Measurements from ENCODE around the gene ZC3H12C. TPM values are rescaled to one million over a fixed set of nuclear protein-coding genes. Genes with fewer than 3 reads are reported as not detected.

The ZC3H12C gene
- total RNA-seq, 1 donor from 2014 or later: 18.0 TPM

- DNase-seq (ENCODE audit: missing footprints): no peak
- ATAC-seq: peak; percentile 5
- intact Hi-C loops (cut with DNase I): no loop called here
Observed at GRCh38 chr11:110075105-110075846, 17.9 kb upstream of the ZC3H12C start.

DNA sequence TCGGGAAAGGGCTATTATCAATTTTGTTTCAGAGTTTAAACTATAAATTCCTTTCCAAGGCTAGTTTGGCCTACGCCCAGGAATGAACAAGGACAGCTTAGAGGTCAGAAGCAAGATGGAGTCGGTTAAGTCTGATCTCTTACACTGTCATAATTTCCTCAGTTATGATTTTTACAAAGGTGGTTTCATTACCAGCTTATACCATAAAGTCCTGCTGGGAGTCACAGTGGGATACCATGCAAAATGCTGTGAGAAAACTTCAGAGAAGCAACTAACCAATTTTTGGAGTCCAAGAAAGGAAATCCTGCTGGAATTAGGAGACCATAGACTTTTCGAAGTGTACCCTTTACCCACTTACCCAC lies 17.4 kb upstream of the ZC3H12C start:
- ATAC-seq: no peak
- intact Hi-C loops (cut with DNase I): no loop called here
- no peak for DNase-seq (ENCODE audit: missing footprints)

- intact Hi-C loops (cut with DNase I): no loop called here
- ATAC-seq (no peak), DNase-seq (ENCODE audit: missing footprints) (no peak)
Observed at GRCh38 chr11:110076371-110076965, 16.7 kb upstream of the ZC3H12C start.

GRCh38 chr11:110077346-110077745 lies 15.8 kb upstream of the ZC3H12C start:
- intact Hi-C loops (cut with DNase I): no loop called here
- DNase-seq (ENCODE audit: missing footprints) (no peak), ATAC-seq (no peak)

GRCh38 chr11:110077831-110078325 lies 15.3 kb upstream of the ZC3H12C start:
- intact Hi-C loops (cut with DNase I): no loop called here
- no peak for ATAC-seq
- no peak for DNase-seq (ENCODE audit: missing footprints)

GRCh38 chr11:110078923-110079544 lies 14.2 kb upstream of the ZC3H12C start:
- no peak for ATAC-seq
- intact Hi-C loops (cut with DNase I): no loop called here

DNA sequence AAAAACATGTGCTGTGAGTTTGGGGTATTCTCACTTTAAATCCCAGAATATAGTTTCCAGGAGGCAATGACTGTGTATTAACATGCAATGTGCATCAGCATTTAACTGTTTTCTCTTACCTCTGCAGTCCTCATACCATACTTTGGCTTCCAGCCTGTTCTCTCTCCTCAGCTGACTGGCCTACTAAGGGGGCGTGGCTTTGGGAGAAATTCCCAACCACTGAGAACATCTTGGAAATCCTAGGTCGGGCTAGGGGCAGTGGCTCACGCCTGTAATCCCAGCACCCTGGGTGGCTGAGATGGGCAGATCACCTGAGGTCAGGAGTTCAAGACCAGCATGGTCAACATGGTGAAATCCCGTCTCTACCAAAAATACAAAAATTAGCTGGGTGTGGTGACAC lies 13.5 kb upstream of the ZC3H12C start:
- no peak for DNase-seq (ENCODE audit: missing footprints)
- intact Hi-C loops (cut with DNase I): no loop called here
- ATAC-seq: no peak

More at GRCh38 chr11:110078923-110079544, 14.2 kb upstream of the ZC3H12C start:
- no peak for DNase-seq (ENCODE audit: missing footprints)

DNA sequence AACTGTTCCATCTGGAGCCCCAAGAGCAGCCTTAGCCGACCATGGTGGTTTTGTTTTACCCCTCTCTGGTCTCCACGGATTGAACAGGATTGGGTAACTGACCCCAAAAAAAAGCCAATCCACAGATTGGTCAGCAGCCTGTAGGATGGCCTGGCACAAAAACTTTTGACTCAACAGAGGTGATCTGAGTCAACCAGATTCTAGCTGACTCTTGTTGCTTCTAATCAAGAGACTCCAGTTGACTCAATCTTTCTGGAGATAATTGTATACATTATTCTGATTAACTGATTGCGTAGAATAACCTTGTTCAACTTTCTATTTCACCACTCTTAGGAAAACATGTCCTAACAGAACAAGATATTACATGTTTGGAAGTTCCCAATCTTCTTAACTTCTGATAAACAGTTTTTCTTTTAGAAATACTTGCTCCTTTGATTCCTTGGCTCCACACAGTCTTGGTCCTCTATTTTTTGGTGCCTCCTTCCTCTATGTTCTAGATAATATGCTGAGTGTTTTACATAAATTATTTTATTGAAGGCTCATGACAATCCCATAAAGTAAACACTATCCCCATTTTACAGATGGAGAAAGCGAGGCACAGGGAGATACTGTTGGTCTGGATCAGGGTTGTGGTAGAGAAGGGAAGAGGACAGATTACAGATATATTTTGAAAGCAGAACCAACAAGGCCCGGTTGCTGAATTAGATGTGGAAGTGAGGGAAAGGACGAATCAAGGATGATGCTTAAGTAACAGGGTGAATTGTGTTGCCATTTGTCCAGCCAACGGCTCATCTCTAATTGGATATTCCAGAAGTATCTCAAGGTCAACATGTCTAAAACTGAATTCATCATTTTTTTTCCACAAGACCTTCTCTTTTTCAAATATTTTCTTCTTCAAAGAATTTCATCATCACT lies 11.5 kb upstream of the ZC3H12C start:
- ATAC-seq: no peak
- intact Hi-C loops (cut with DNase I): no loop called here
- DNase-seq (ENCODE audit: missing footprints): no peak

- no peak for ATAC-seq
- DNase-seq (ENCODE audit: missing footprints): no peak
- intact Hi-C loops (cut with DNase I): no loop called here
Observed at GRCh38 chr11:110082899-110083298, 10.3 kb upstream of the ZC3H12C start.

GRCh38 chr11:110085255-110085838 lies 7.8 kb upstream of the ZC3H12C start:
- no peak for ATAC-seq
- intact Hi-C loops (cut with DNase I): no loop called here
- no peak for DNase-seq (ENCODE audit: missing footprints)

- ATAC-seq: no peak
- no peak for DNase-seq (ENCODE audit: missing footprints)
- intact Hi-C loops (cut with DNase I): no loop called here
Observed at GRCh38 chr11:110086892-110087309, 6.3 kb upstream of the ZC3H12C start.

DNA sequence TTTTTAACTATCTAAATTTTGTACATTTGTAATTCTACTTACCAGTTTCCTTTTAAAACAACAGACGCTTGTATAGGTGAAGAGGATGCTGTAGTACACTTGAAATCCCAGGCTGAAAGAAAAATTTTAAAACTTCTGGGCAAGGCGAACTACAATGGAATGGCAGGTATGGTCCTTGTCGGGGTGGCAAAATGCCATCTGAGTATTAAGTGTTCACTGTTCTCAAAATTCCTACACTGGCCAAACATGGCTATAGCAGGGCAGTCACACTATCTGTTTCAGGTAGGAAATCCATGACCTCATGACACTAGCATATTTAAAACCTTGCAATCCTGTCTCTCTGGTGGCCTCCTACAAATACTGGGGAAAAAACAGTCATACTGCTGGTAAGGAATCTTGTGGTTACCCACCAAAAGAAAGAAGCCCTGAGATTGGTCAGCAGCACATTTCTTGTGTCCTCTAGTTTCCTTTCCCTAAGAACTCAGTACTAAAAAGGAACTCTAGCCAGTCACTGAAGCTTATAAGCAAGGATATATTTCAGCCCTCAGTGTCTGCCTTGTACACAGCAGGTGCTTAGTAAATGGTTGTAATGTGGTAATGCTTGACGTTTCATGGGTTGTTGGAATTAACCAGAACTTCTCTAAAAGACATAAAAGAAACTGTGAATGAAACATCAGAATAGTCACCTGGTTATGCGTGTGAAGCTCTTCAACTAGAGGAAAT lies 5.2 kb upstream of the ZC3H12C start:
- ATAC-seq (no peak), DNase-seq (ENCODE audit: missing footprints) (no peak)
- intact Hi-C loops (cut with DNase I): no loop called here

GRCh38 chr11:110088535-110089344 lies 4.5 kb upstream of the ZC3H12C start:
- intact Hi-C loops (cut with DNase I): no loop called here
- no peak for ATAC-seq

GRCh38 chr11:110089617-110090282 lies 3.4 kb upstream of the ZC3H12C start:
- ATAC-seq (no peak), DNase-seq (ENCODE audit: missing footprints) (no peak)
- intact Hi-C loops (cut with DNase I): loop anchor here (10.0 kb wide), 1 partner anchor 275 kb away; no protein-coding TSS in a partner anchor

More at GRCh38 chr11:110088535-110089344, 4.5 kb upstream of the ZC3H12C start:
- DNase-seq (ENCODE audit: missing footprints): no peak

DNA sequence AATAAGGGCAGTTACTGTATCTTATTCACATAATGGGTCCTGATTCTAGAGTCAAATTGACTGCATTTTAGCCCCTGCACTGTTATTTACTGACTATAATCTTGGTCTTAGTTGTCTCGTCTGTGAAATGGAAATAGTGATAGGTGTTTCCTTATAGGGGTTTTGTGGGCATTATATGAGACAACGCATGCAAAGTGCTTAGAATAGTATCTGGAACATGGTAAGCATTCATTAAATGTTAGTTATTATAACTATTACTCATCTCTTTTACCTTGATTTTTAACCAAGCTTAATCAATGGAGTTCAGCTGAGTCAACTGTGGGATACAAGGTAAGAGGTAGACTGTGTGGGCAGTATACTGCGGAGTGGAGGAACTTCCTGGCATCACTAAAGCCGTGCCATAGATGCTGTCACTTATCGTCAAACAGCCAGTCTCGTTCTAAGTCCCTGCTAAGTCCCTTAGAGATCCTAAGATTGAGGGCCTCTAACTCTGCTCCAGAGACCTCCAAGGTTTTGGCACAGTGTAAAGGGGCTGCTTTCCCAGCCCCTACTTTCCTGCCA lies 2.6 kb upstream of the ZC3H12C start:
- ATAC-seq (no peak), DNase-seq (ENCODE audit: missing footprints) (no peak)
- intact Hi-C loops (cut with DNase I): loop anchor here (10.0 kb wide), 1 partner anchor 274 kb away; no protein-coding TSS in a partner anchor

GRCh38 chr11:110092111-110092514 lies 1.1 kb upstream of the ZC3H12C start:
- DNase-seq (ENCODE audit: missing footprints) (no peak), ATAC-seq (no peak)
- intact Hi-C loops (cut with DNase I): loop anchor here (2.0 to 10.0 kb wide), 2 partner anchors 145 to 273 kb away; no protein-coding TSS in a partner anchor
